Right lobe of liver (tissue), 6 donors: ENCODE results near the gene SULT1C4. TPM values are rescaled to one million over a fixed set of nuclear protein-coding genes. Genes with fewer than 3 reads are reported as not detected.

ENCODE experiments used
- ATAC-seq, 4 donors: fragments of 200-7000 bp; cut with Tn5 transposase; one replicate each; pipeline ENCODE4 v1.9.1; 2020; ENCODE audit warnings: mild to moderate bottlenecking in 4 of 4, moderate library complexity in 4 of 4
- DNase-seq, 3 donors: peaks; one replicate each; pipeline ENCODE4 v3.0.0-alpha.2; 2020
- H3K27ac ChIP-seq, 3 donors: fragments of 200-600 bp; one replicate each; pipeline ENCODE4 v1.8.0; 2022
- H3K27me3 ChIP-seq, 2 donors: fragments of 200-600 bp; one replicate each; pipeline ENCODE4 v1.8.0; 2022
- H3K36me3 ChIP-seq, 4 donors: fragments of 200-600 bp; sonication (generic) in 1 of 4; one replicate each; pipeline versions ENCODE4 v1.5.1 to v1.8.0; 2017 to 2022; ENCODE audit warnings: control low read depth in 1 of 4
- H3K4me1 ChIP-seq, 4 donors: fragments of 200-600 bp; sonication (generic) in 1 of 4; one replicate each; pipeline versions ENCODE4 v1.5.1 to v1.8.0; 2017 to 2022; ENCODE audit warnings: control low read depth in 1 of 4
- H3K4me3 ChIP-seq, 3 donors: fragments of 200-600 bp; one replicate each; pipeline ENCODE4 v1.8.0; 2022
- H3K9me3 ChIP-seq, 4 donors: fragments of 200-600 bp; sonication (generic) in 1 of 4; one replicate each; pipeline versions ENCODE4 v1.5.1 to v1.8.0; 2017 to 2022; ENCODE audit warnings: control low read depth in 1 of 4
- CTCF ChIP-seq, 4 donors: fragments of 200-600 bp in 3 of 4; fragments of 450-650 bp in 1 of 4; IDR thresholded peaks; one replicate each; pipeline versions ENCODE4 v1.5.1 to v1.8.0; 2016 to 2022; ENCODE audit warnings: antibody characterized with exemption in 4 of 4, mild to moderate bottlenecking in 2 of 4
- POLR2A ChIP-seq: fragments of 450-650 bp; IDR thresholded peaks from one replicate; pipeline ENCODE4 v1.6.1; 2017; ENCODE audit warnings: antibody characterized with exemption, mild to moderate bottlenecking
- WGBS: methylation state at CpG from one replicate; pipeline ENCODE4 v1.1.6; 2018; ENCODE audit warnings: low coverage, low lambda C conversion rate; ENCODE audit not compliant: insufficient coverage; ENCODE audit errors: missing lambda C conversion rate; 5-methylcytosine and 5-hydroxymethylcytosine counted together
- intact Hi-C, 2 donors: fragments of 100-400 bp; cut with DNase I; formaldehyde crosslinking; loops; one replicate each; pipeline versions ENCODE4 v1.11.2 to v1.14.1; 2022
- total RNA-seq, 6 experiments: library from RNA; depleted of rRNA in 2 of 6; stranded (reverse); fragments of >200 nt in 2 of 6; fragmentation: NEBNext Ultra II Directional in 3 of 6; extraction: Animal tissue kit (Norgen Biotek cat#: 25700) in 3 of 6; gene quantifications; one replicate each; pipeline versions ENCODE4 v1.1.0 to v1.2.4, GENCODE V29; 2016 to 2023
- donor health status: DM: no; HTN: yes; CAD: no.
- donor health status: DM: no; HTN: no; CAD: no.
- donor health status: DM: no; HTN: no; CAD: no.
- donor health status: DM: no; HTN: yes; CAD: no.
- donor health status: DM: no; HTN: yes; CAD: no.

The SULT1C4 gene
- total RNA-seq, 6 experiments from 2014 or later = 0.92 to 2.7 (median 1.4) TPM

- DNase-seq (no peak), ATAC-seq (no peak)
- H3K27me3 ChIP-seq = no peaks in the 10 kb centered on the region
- no peaks in the 10 kb centered on the region for H3K9me3 ChIP-seq
- intact Hi-C loops = no loop called here
- no peak for TF ChIP-seq POLR2A
- H3K27ac ChIP-seq = peak overlapping the region in 1 of 3 donors; percentile 62
- WGBS = 63% methylated on average over 4 of the region's 4 CpGs
- H3K36me3 ChIP-seq = no peaks in the 10 kb centered on the region
- H3K4me3 ChIP-seq = no peak overlapping the region
- no peaks in the 10 kb centered on the region for H3K4me1 ChIP-seq
Observed at GRCh38 chr2:108376774-108377173, 980 bp upstream of the SULT1C4 start.

GRCh38 chr2:108377401-108377800 lies 353 bp upstream of the SULT1C4 start:
- H3K36me3 ChIP-seq = no peaks in the 10 kb centered on the region
- H3K27me3 ChIP-seq = no peaks in the 10 kb centered on the region
- peak overlapping the region in 2 of 3 donors; percentile 26 to 35 for H3K4me3 ChIP-seq
- ATAC-seq (peak in 2 of 4 donors; percentile 11 to 34), DNase-seq (no peak)
- no peak for TF ChIP-seq POLR2A
- no peak for TF ChIP-seq CTCF (IDR thresholded peaks at IDR 0.05)
- H3K9me3 ChIP-seq = no peaks in the 10 kb centered on the region
- peak overlapping the region in 2 of 3 donors; percentile 59 to 62 for H3K27ac ChIP-seq
- WGBS = 6% methylated on average over 1 of the region's 1 CpG
- H3K4me1 ChIP-seq = no peaks in the 10 kb centered on the region
- intact Hi-C loops = no loop called here

GRCh38 chr2:108378851-108379250 lies 1.1 kb downstream of the SULT1C4 start:
- no peaks in the 10 kb centered on the region for H3K9me3 ChIP-seq
- no peaks in the 10 kb centered on the region for H3K36me3 ChIP-seq
- peak overlapping the region in 1 of 3 donors; percentile 59 for H3K27ac ChIP-seq
- H3K4me3 ChIP-seq = no peak overlapping the region
- TF ChIP-seq POLR2A (no peak), CTCF (IDR thresholded peaks at IDR 0.05) (no peak)
- H3K27me3 ChIP-seq = no peaks in the 10 kb centered on the region
- no peak for DNase-seq
- 39% methylated on average over 2 of the region's 2 CpGs for WGBS
- ATAC-seq = no peak
- intact Hi-C loops = no loop called here
- H3K4me1 ChIP-seq = no peaks in the 10 kb centered on the region

GRCh38 chr2:108382196-108382595 lies 4.4 kb downstream of the SULT1C4 start:
- 77% methylated on average over 4 of the region's 4 CpGs for WGBS
- no peak for DNase-seq
- Histone ChIP-seq H3K27me3 (no peaks in the 10 kb centered on the region), H3K4me1 (peaks cover 0 to 4% (median 0%) of the 10 kb centered on the region in 4 donors), H3K36me3 (no peaks in the 10 kb centered on the region), H3K27ac (no peak overlapping the region), H3K4me3 (no peak overlapping the region), H3K9me3 (no peaks in the 10 kb centered on the region)
- TF ChIP-seq POLR2A (no peak), CTCF (IDR thresholded peaks at IDR 0.05) (no peak)
- intact Hi-C loops = no loop called here
- ATAC-seq = no peak

GRCh38 chr2:108383146-108383830 lies 5.5 kb downstream of the SULT1C4 start:
- H3K9me3 ChIP-seq = no peaks in the 10 kb centered on the region
- H3K27ac ChIP-seq = no peak overlapping the region
- H3K4me1 ChIP-seq = peaks cover 0 to 4% (median 0%) of the 10 kb centered on the region in 4 donors
- DNase-seq (no peak), ATAC-seq (no peak)
- H3K4me3 ChIP-seq = no peak overlapping the region
- 75% methylated on average over 4 of the region's 4 CpGs for WGBS
- TF ChIP-seq CTCF (IDR thresholded peaks at IDR 0.05) = no peak
- TF ChIP-seq POLR2A = no peak
- H3K27me3 ChIP-seq = no peaks in the 10 kb centered on the region
- no peaks in the 10 kb centered on the region for H3K36me3 ChIP-seq
- intact Hi-C loops = no loop called here
